ENCODE data around the gene KRTAP10-12.

KRTAP10-12 gene

GRCh38 chr21:44734026-44734745 lies 37.2 kb downstream of the KRTAP10-12 start:
- DNase-seq (ENCODE audit: low read depth in 2 of 2) = no peak

DNA sequence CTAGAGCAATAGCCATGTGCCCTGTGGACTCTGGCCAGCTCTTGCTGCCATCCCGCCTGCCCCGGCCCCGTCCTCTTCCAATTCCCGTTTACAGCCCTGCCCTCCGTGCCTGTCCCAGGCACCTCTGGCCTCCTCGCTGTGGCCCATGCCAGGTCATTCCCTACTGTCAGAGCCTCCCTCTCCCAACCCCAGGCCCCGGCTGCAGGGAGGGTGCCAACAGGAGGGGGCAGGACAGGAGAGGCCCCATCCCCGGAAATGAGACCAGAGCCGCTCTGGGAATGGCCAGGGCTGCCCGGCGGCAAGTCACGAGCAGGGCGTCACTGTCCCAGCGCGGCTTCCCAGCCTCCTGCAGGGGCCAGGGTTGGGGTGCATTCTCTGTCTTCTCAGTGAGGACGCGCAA lies 37.9 kb downstream of the KRTAP10-12 start:
- DNase-seq (ENCODE audit: low read depth in 2 of 2) = no peak

GRCh38 chr21:44735821-44736220 lies 38.8 kb downstream of the KRTAP10-12 start:
- DNase-seq (ENCODE audit: low read depth in 2 of 2) = no peak

GRCh38 chr21:44736291-44737004 lies 39.5 kb downstream of the KRTAP10-12 start:
- DNase-seq (ENCODE audit: low read depth in 2 of 2) = no peak

DNA sequence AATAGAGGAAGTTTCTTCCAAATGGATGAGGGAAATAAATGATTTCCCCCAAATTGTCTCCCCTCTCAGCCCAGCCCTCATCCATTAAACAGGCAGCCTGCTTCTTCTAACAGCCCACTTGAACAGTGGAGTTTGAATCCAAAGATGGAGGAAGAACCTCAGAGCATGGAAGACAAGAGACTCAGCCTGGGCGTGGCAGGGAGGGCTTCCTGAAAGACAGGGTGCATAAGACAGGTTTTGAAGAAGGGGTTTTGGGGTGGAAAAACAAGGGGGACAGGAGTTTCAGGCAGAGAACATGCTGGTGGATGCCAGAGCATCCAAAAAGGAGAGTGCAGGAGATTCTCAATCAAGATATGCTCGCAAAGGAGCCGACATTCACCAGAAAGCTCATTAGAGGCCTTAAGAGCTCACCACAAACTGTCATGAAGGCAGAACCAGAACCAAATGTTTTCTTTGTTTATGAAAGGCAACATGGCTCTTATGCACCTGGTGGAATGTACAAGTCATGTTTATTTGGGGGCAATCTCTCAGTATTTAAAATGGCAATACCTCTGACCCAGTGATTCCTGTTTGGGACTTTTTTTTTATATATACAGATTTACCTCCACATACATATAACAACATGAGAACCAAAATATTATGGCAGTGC lies 40.9 kb downstream of the KRTAP10-12 start:
- no peak for DNase-seq (ENCODE audit: low read depth in 2 of 2)

DNA sequence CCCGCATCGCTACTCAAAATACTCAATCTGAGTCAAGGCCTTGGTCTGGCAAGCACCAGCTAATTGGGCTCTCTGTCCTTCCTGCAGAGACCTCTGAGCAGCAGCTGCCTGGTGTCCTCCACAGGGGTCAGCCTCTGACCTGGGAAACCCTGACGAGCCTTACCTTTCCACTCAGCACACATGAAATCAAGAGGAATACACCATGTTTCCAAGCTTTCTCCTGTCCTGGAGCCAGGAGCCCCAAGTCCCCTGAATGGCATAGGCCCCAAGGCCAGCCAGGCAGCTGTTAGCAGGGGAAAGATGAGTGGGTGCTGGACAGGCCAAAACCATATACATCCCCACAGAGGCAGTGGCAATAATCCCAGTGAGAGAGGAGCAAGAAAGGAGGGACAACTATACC lies 41.6 kb downstream of the KRTAP10-12 start:
- no peak for DNase-seq (ENCODE audit: low read depth in 2 of 2)

DNA sequence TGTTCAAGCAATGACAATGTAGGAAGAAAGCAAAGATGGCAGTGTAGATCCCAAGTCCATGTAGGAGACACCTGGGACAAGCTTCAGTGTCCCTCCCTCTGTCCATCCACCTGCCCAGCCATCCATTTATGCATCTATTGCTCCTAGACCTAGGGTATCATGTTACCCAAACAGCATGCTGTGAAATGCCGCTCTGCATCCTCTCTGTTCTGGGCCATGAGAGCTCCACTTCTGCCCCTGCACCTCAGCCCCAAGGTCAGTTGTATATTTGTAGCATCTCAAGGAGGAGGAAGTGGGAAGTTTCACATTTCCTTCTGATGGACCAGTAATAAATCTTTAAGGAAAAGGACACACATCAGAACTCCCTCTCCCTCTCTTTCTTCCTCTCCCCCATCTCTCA lies 42.3 kb downstream of the KRTAP10-12 start:
- no peak for DNase-seq (ENCODE audit: low read depth in 2 of 2)

- no peak for DNase-seq (ENCODE audit: low read depth in 2 of 2)
Measured at GRCh38 chr21:44740742-44741141, 43.8 kb downstream of the KRTAP10-12 start.

DNA sequence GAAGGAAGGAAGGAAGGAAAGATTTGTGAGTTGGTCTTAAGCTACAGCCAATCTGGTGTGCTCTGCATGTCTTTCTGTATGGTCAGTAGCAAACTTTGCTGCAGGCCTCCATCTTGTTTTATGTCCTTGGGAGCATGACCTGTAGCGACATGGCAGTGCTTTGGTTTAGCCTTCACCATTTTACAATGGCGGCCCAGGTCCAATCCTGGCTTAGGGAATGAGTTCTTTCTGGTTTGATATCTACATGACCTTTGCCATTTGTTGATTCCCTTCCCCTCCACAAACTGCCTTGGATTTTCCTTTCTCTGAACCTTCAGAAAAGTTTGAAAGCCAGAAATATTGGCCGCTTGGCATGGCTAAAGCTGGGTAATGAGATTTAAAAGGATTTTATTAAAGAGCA lies 44.9 kb downstream of the KRTAP10-12 start:
- no peak for DNase-seq (ENCODE audit: low read depth in 2 of 2)

- no peak for DNase-seq (ENCODE audit: low read depth in 2 of 2)
Measured at GRCh38 chr21:44742418-44743153, 45.6 kb downstream of the KRTAP10-12 start.
